Suprapubic skin (tissue), 4 donors: ENCODE results near the gene NECTIN3. TPM values are rescaled to one million over a fixed set of nuclear protein-coding genes. Genes with fewer than 3 reads are reported as not detected.

Experiments
- DNase-seq, 2 donors: peaks; one replicate each; pipeline ENCODE4 v3.0.0-alpha.2; 2019; ENCODE audit warnings: low spot score in 2 of 2
- H3K27ac ChIP-seq: fragments of 200-600 bp; sonication (generic); one replicate; pipeline ENCODE4 v1.5.1; 2019
- H3K27me3 ChIP-seq: fragments of 200-600 bp; sonication (generic); one replicate; pipeline ENCODE4 v1.5.1; 2019
- H3K36me3 ChIP-seq: fragments of 200-600 bp; sonication (generic); one replicate; pipeline ENCODE4 v1.5.1; 2019
- H3K4me1 ChIP-seq: fragments of 200-600 bp; sonication (generic); one replicate; pipeline ENCODE4 v1.5.1; 2019
- H3K4me3 ChIP-seq: fragments of 200-600 bp; sonication (generic); one replicate; pipeline ENCODE4 v1.5.1; 2019; ENCODE audit warnings: mild to moderate bottlenecking
- H3K9me3 ChIP-seq: fragments of 200-600 bp; sonication (generic); one replicate; pipeline ENCODE4 v1.5.1; 2019
- EP300 ChIP-seq: sonication (generic); formaldehyde crosslinking; IDR thresholded peaks from one replicate; pipeline ENCODE4 v1.6.1; 2017; ENCODE audit warnings: antibody characterized with exemption
- POLR2A ChIP-seq, 2 donors: fragments of 450-650 bp; IDR thresholded peaks; one replicate each; pipeline ENCODE4 v1.6.1; 2017; ENCODE audit warnings: antibody characterized with exemption in 2 of 2, mild to moderate bottlenecking in 2 of 2, moderate library complexity in 2 of 2
- POLR2AphosphoS5 ChIP-seq, 3 donors: sonication (generic); formaldehyde crosslinking; IDR thresholded peaks; one replicate each; pipeline ENCODE4 v1.6.1; 2017; ENCODE audit warnings: antibody characterized with exemption in 3 of 3
- WGBS: methylation state at CpG from one replicate; pipeline ENCODE4 v1.1.5; 2018; 5-methylcytosine and 5-hydroxymethylcytosine counted together
- total RNA-seq, 4 donors: library from RNA; depleted of rRNA; stranded (reverse); fragments of >200 nt; gene quantifications; one replicate each; pipeline ENCODE4 v1.1.0, GENCODE V29; 2016
- TF ChIP-seq, protein P1 (sequence below), 2 donors: fragments of 200-600 bp in 1 of 2; fragments of 450-650 bp in 1 of 2; sonication (generic) in 1 of 2; IDR thresholded peaks; one replicate each; pipeline ENCODE4 v1.5.1; 2016 to 2019; ENCODE audit warnings: antibody characterized with exemption in 2 of 2, mild to moderate bottlenecking in 1 of 2, moderate library complexity in 1 of 2

The NECTIN3 gene
- total RNA-seq, 4 donors from 2014 or later: 4.7 to 11.9 (median 7.6) TPM

DNA sequence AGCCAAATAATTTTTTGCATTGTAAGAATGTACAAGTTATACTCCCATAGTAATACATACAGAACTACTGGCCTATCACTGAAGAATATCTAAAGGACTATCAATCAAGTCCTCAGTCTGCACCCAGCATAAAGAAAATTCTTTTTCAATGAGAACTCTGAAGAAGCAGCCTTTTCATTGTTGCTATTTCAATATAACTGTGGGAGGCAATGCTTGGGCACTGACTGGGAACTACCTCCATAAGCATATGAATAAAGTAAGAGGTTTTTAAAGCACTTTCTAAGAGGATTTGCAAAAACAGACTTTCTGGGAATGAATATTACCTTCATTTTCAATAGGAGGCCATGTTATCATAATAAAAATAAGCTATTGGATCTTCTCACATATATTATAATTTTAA is 24.6 kb upstream of the NECTIN3 start:
- H3K4me3 ChIP-seq: no peak overlapping the region
- H3K9me3 ChIP-seq: no peaks in the 10 kb centered on the region
- TF ChIP-seq, protein P1, sequence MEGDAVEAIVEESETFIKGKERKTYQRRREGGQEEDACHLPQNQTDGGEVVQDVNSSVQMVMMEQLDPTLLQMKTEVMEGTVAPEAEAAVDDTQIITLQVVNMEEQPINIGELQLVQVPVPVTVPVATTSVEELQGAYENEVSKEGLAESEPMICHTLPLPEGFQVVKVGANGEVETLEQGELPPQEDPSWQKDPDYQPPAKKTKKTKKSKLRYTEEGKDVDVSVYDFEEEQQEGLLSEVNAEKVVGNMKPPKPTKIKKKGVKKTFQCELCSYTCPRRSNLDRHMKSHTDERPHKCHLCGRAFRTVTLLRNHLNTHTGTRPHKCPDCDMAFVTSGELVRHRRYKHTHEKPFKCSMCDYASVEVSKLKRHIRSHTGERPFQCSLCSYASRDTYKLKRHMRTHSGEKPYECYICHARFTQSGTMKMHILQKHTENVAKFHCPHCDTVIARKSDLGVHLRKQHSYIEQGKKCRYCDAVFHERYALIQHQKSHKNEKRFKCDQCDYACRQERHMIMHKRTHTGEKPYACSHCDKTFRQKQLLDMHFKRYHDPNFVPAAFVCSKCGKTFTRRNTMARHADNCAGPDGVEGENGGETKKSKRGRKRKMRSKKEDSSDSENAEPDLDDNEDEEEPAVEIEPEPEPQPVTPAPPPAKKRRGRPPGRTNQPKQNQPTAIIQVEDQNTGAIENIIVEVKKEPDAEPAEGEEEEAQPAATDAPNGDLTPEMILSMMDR (IDR thresholded peaks at IDR 0.05): no peak
- no peak for TF ChIP-seq EP300
- TF ChIP-seq POLR2AphosphoS5 (IDR thresholded peaks at IDR 0.05): no peak
- no peak for TF ChIP-seq POLR2A (IDR thresholded peaks at IDR 0.05)
- H3K27me3 ChIP-seq: no peaks in the 10 kb centered on the region
- H3K27ac ChIP-seq: no peak overlapping the region
- no peak for DNase-seq
- no peaks in the 10 kb centered on the region for H3K36me3 ChIP-seq
- no peaks in the 10 kb centered on the region for H3K4me1 ChIP-seq

DNA sequence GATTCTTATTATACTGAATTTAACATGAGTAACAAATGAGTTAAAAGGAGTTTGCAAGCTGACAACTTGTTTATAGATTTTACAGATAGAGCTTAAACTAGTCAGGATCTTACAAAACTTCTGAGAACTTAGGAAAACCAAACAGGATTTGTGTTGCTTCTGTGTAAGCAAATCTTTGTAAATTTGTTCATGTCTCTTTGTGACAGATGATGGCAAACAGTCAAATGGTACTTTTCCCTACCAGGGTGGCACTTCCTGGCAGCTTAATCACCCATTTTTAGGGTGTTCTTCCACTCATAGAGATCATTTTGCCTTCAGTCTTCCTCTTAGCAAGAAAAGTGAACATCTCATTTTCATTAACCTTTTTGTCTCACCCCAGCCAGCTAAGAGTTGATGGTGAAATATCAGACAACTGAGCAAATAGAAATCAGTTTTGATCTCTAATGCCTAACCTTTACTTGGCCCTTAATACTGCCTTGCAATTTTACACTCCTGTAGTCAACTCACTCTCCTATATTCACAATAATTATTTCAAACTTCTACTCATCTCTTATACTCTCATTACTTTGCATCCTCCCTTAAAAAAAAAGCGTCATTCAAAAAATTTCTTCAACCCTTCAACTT is 23.7 kb upstream of the NECTIN3 start:
- no peak for DNase-seq
- Histone ChIP-seq H3K27me3 (no peaks in the 10 kb centered on the region), H3K9me3 (no peaks in the 10 kb centered on the region), H3K4me1 (no peaks in the 10 kb centered on the region), H3K27ac (no peak overlapping the region), H3K4me3 (no peak overlapping the region), H3K36me3 (no peaks in the 10 kb centered on the region)
- TF ChIP-seq, protein P1 (IDR thresholded peaks at IDR 0.05): no peak
- TF ChIP-seq EP300: no peak
- TF ChIP-seq POLR2A (IDR thresholded peaks at IDR 0.05): no peak
- TF ChIP-seq POLR2AphosphoS5 (IDR thresholded peaks at IDR 0.05): no peak
- WGBS: 81% methylated on average over 1 of the region's 1 CpG

DNA sequence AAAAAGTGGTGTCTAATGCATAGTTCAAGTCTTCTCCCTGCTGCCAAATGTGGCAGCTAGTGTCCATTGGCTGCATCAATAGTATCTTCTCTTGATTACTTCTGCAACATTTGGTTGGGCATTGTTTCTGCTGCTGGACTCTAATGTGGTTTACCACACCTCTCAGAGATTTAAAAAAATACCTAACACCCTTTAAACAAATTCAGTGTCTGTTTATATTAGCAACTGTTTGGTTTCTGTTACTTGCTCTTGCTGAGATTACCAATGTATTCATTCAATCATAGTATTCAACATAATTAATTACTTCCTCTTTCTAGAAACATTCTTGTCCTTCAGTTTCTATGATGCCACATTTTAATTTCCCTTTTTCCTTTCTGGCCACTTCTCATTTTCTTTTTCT is 20.3 kb upstream of the NECTIN3 start:
- Histone ChIP-seq H3K4me1 (no peaks in the 10 kb centered on the region), H3K36me3 (no peaks in the 10 kb centered on the region), H3K9me3 (no peaks in the 10 kb centered on the region), H3K4me3 (no peak overlapping the region), H3K27ac (no peak overlapping the region), H3K27me3 (no peaks in the 10 kb centered on the region)
- TF ChIP-seq EP300 (no peak), POLR2A (IDR thresholded peaks at IDR 0.05) (no peak), POLR2AphosphoS5 (IDR thresholded peaks at IDR 0.05) (no peak)
- TF ChIP-seq, protein P1 (IDR thresholded peaks at IDR 0.05): no peak
- no peak for DNase-seq

DNA sequence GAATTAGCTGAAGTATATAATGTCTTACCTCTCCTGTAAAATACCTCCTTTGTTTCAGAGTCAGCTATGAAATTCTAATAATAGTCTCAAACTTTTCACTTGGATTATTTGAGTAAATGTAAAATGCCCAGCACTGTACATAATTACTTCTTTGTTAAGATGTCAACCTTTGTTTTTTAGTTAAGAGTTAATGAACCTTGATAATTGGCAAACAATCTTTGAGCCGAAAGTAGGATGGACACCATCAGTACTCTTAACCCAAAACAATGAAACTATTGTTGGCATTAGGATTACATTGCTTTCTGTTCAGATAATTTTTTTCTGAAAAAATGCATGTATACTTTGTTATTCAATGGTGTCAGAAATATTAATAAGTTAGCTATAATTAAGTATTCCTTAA is 3.0 kb upstream of the NECTIN3 start:
- Histone ChIP-seq H3K9me3 (no peaks in the 10 kb centered on the region), H3K27ac (no peak overlapping the region), H3K27me3 (peaks cover 6% of the 10 kb centered on the region), H3K4me1 (peaks cover 30% of the 10 kb centered on the region), H3K36me3 (no peaks in the 10 kb centered on the region), H3K4me3 (no peak overlapping the region)
- DNase-seq: no peak
- no peak for TF ChIP-seq POLR2A (IDR thresholded peaks at IDR 0.05)
- TF ChIP-seq, protein P1 (IDR thresholded peaks at IDR 0.05): no peak
- TF ChIP-seq POLR2AphosphoS5 (IDR thresholded peaks at IDR 0.05): no peak
- TF ChIP-seq EP300: no peak
- 63% methylated on average over 1 of the region's 1 CpG for WGBS

DNA sequence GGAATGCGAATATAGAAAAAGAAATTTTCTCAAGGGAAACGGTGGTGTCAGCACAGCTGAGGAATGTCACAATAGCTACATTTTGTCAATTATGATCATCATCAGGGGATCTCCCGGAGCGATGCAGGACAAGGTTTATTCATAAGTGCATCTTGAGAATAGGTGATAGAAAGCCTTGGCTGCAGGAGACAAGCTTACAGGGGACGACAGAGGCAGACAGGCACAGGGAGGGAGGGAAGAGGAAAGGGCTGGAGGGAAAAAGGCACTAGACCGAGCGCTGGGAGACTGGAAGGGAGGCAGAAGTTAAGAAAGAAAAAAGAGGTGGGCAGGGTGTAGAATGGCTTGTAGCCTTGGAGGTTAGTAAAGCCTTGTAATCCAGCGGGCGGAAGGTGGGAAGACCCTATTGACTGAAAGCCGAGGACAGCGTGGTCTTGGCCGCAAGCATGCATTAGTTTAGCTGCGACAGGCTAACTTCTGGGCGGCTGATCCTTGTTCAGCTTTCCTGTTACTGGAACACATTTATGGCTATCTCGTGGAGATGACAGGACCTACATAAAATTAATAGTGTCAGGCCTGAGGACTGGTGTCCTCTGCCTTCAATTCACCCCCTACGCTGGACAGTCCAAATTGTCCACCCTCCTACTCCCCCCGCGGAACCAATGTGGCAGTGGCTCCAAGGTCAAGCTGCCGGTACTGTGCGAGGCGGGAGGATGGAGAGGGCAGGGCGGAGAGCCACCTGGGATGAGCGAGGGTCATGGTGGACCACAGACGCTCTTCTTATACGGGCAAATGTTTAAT is 1.4 kb upstream of the NECTIN3 start:
- WGBS: 7% methylated on average over 25 of the region's 25 CpGs
- Histone ChIP-seq H3K9me3 (no peaks in the 10 kb centered on the region), H3K4me1 (peaks cover 34% of the 10 kb centered on the region), H3K4me3 (peak overlapping the region; percentile 85), H3K27ac (peak overlapping the region; percentile 88), H3K36me3 (no peaks in the 10 kb centered on the region), H3K27me3 (peaks cover 13% of the 10 kb centered on the region)
- no peak for DNase-seq
- no peak for TF ChIP-seq POLR2AphosphoS5 (IDR thresholded peaks at IDR 0.05)
- no peak for TF ChIP-seq EP300
- no peak for TF ChIP-seq POLR2A (IDR thresholded peaks at IDR 0.05)
- TF ChIP-seq, protein P1 (IDR thresholded peaks at IDR 0.05): no peak
